HepG2 (cell line): ENCODE measurements around the gene POLR1C. TPM values are rescaled to one million over a fixed set of nuclear protein-coding genes. Genes with fewer than 3 reads are reported as not detected.

Experiments used
- CCAR2 ChIP-seq: fragments of 200-400 bp; formaldehyde crosslinking; optimal IDR thresholded peaks from 2 replicates; pipeline ENCODE3; 2018; ENCODE audit warnings: low read depth, mild to moderate bottlenecking, low read length, moderate library complexity
- EEA1 ChIP-seq: sonication (generic); formaldehyde crosslinking; IDR thresholded peaks from 2 replicates; pipeline ENCODE4 v1.5.1; 2020; ENCODE audit warnings: mild to moderate bottlenecking, missing genetic modification reagents, borderline replicate concordance
- HNRNPL ChIP-seq: fragments of 200-400 bp; formaldehyde crosslinking; IDR thresholded peaks from 2 replicates; pipeline ENCODE4 v1.6.1; 2017; ENCODE audit warnings: mild to moderate bottlenecking, low read depth, low read length
- KDM3A ChIP-seq: IDR thresholded peaks from 2 replicates; pipeline ENCODE4 v1.6.1; 2018; ENCODE audit warnings: low read depth, missing compliant biosample characterization
- NPAS2 ChIP-seq: sonication (generic); formaldehyde crosslinking; IDR thresholded peaks from 2 replicates; pipeline ENCODE4 v1.8.0; 2022; ENCODE audit warnings: mild to moderate bottlenecking, missing genetic modification reagents, borderline replicate concordance
- PHF21A ChIP-seq: sonication (generic); formaldehyde crosslinking; IDR thresholded peaks from 2 replicates; pipeline ENCODE4 v1.5.0; 2020; ENCODE audit warnings: mild to moderate bottlenecking, missing genetic modification reagents
- TSC22D2 ChIP-seq: sonication (generic); formaldehyde crosslinking; IDR thresholded peaks from 2 replicates; pipeline ENCODE4 v1.5.1; 2020; ENCODE audit warnings: missing genetic modification reagents, mild to moderate bottlenecking, borderline replicate concordance
- ZEB1 ChIP-seq: IDR thresholded peaks from 2 replicates; pipeline ENCODE4 v1.6.1; 2012; ENCODE audit warnings: mild to moderate bottlenecking, low read depth, inconsistent platforms; ENCODE audit not compliant: insufficient replicate concordance
- ZKSCAN1 ChIP-seq: fragments of 150-350 bp; IDR thresholded peaks from 2 replicates; pipeline ENCODE4 v1.6.1; 2014; ENCODE audit warnings: low read length
- ZKSCAN8 ChIP-seq: IDR thresholded peaks from 2 replicates; pipeline ENCODE4 v1.6.1; 2016; ENCODE audit warnings: borderline replicate concordance, missing genetic modification reagents, missing compliant biosample characterization
- ZMYM4 ChIP-seq: sonication (generic); formaldehyde crosslinking; IDR thresholded peaks from 2 replicates; pipeline ENCODE4 v1.8.1; 2023; ENCODE audit warnings: mild to moderate bottlenecking, missing genetic modification reagents
- ZNF510 ChIP-seq: sonication (generic); formaldehyde crosslinking; IDR thresholded peaks from 2 replicates; pipeline ENCODE4 v1.4.0; 2020; ENCODE audit warnings: low read depth, mild to moderate bottlenecking, missing genetic modification reagents
- ZNF549 ChIP-seq: sonication (generic); formaldehyde crosslinking; IDR thresholded peaks from 2 replicates; pipeline ENCODE4 v1.5.0; 2020; ENCODE audit warnings: missing genetic modification reagents
- polyA plus RNA-seq, 8 experiments: library from polyadenylated mRNA; depleted of rRNA in 3 of 8; stranded (reverse) in 7 of 8; unstranded in 1 of 8; fragments of >200 nt; fragmentation: Illumina TruSeq in 4 of 8; extraction: Trizol in 4 of 8; gene quantifications; 2 replicates each; pipeline versions ENCODE4 v1.2.1 to v1.2.3, GENCODE V29; 2011 to 2016; ENCODE audit warnings: low read depth in 4 of 8, missing spikeins in 1 of 8, mixed read lengths in 1 of 8; ENCODE audit not compliant: insufficient read depth in 1 of 8
- total RNA-seq, 5 experiments: library from RNA; depleted of rRNA; stranded (reverse); fragments of >200 nt; fragmentation: Illumina TruSeq; extraction: Trizol; gene quantifications; 2 replicates each; pipeline ENCODE4 v1.2.3, GENCODE V29; 2016; ENCODE audit warnings: low read depth in 1 of 5
- TF ChIP-seq, protein P1 (sequence below): IDR thresholded peaks from 2 replicates; pipeline ENCODE4 v1.4.0; 2020; ENCODE audit warnings: mild to moderate bottlenecking, missing genetic modification reagents
- TF ChIP-seq, protein P2 (sequence below): IDR thresholded peaks from 2 replicates; pipeline ENCODE4 v1.6.1; 2016; ENCODE audit warnings: mild to moderate bottlenecking, missing biosample characterization, missing genetic modification reagents
- TF ChIP-seq, protein P3 (sequence below): sonication (generic); formaldehyde crosslinking; IDR thresholded peaks from 2 replicates; pipeline ENCODE4 v1.4.0; 2020; ENCODE audit warnings: mild to moderate bottlenecking, low read depth, missing genetic modification reagents
- TF ChIP-seq, protein P4 (sequence below): sonication (generic); formaldehyde crosslinking; IDR thresholded peaks from 2 replicates; pipeline ENCODE4 v1.5.1; 2020; ENCODE audit warnings: mild to moderate bottlenecking, moderate library complexity, missing genetic modification reagents
- TF ChIP-seq, protein P5 (sequence below): sonication (generic); formaldehyde crosslinking; IDR thresholded peaks from 2 replicates; pipeline ENCODE4 v1.4.0; 2020; ENCODE audit warnings: missing genetic modification reagents

The POLR1C gene
- total and polyA plus RNA-seq, 2 of the 13 experiments (the other 11 are each of a cell fraction or from before 2014, with no cell fraction given), result 62.6 to 72.2 TPM

DNA sequence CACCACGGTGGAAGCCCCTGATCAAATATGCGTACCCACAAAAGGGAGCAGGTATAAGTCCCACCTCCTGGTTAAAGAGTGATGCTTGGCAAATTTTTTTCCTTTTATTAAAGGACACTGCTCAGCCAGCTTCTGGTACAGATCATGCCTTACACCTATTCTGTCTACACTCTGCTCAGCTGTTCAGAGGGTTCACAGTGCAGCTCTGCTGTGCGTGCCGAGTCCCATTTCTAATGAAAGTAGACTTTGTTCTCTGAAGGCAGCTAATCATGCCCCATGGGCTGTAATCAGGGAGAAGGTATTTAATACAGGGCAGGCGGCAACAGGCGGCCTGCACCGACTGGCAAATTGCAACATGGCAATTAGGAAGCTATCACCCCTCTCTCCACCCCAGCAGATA, 23.1 kb upstream of the POLR1C start (continued):
- TF ChIP-seq ZNF549 (CRISPR knock-in tag) (peak; percentile 93), CCAR2 (no peak), EEA1 (CRISPR knock-in tag) (no peak), ZKSCAN8 (CRISPR knock-in tag) (peak; percentile 52; the same call in 1 of the 2 replicates), KDM3A (peak; percentile 54; the same call in 1 of the 2 replicates), TSC22D2 (CRISPR knock-in tag) (no peak), HNRNPL (0 out of 2 replicates have a peak, but pooled peaks have one; percentile 33), ZMYM4 (0 out of 2 replicates have a peak, but pooled peaks have one; percentile 25), PHF21A (CRISPR knock-in tag) (peak; percentile 86; the same call in 1 of the 2 replicates), ZKSCAN1 (no peak), ZEB1 (no peak), ZNF510 (0 out of 2 replicates have a peak, but pooled peaks have one; percentile 39), NPAS2 (CRISPR knock-in tag) (no peak)
- TF ChIP-seq, protein P1, sequence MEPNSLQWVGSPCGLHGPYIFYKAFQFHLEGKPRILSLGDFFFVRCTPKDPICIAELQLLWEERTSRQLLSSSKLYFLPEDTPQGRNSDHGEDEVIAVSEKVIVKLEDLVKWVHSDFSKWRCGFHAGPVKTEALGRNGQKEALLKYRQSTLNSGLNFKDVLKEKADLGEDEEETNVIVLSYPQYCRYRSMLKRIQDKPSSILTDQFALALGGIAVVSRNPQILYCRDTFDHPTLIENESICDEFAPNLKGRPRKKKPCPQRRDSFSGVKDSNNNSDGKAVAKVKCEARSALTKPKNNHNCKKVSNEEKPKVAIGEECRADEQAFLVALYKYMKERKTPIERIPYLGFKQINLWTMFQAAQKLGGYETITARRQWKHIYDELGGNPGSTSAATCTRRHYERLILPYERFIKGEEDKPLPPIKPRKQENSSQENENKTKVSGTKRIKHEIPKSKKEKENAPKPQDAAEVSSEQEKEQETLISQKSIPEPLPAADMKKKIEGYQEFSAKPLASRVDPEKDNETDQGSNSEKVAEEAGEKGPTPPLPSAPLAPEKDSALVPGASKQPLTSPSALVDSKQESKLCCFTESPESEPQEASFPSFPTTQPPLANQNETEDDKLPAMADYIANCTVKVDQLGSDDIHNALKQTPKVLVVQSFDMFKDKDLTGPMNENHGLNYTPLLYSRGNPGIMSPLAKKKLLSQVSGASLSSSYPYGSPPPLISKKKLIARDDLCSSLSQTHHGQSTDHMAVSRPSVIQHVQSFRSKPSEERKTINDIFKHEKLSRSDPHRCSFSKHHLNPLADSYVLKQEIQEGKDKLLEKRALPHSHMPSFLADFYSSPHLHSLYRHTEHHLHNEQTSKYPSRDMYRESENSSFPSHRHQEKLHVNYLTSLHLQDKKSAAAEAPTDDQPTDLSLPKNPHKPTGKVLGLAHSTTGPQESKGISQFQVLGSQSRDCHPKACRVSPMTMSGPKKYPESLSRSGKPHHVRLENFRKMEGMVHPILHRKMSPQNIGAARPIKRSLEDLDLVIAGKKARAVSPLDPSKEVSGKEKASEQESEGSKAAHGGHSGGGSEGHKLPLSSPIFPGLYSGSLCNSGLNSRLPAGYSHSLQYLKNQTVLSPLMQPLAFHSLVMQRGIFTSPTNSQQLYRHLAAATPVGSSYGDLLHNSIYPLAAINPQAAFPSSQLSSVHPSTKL (CRISPR knock-in tag), result peak; percentile 80
- TF ChIP-seq, protein P2, sequence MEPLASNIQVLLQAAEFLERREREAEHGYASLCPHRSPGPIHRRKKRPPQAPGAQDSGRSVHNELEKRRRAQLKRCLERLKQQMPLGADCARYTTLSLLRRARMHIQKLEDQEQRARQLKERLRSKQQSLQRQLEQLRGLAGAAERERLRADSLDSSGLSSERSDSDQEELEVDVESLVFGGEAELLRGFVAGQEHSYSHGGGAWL (CRISPR knock-in tag), result 0 out of 2 replicates have a peak, but pooled peaks have one; percentile 34
- TF ChIP-seq, protein P3, sequence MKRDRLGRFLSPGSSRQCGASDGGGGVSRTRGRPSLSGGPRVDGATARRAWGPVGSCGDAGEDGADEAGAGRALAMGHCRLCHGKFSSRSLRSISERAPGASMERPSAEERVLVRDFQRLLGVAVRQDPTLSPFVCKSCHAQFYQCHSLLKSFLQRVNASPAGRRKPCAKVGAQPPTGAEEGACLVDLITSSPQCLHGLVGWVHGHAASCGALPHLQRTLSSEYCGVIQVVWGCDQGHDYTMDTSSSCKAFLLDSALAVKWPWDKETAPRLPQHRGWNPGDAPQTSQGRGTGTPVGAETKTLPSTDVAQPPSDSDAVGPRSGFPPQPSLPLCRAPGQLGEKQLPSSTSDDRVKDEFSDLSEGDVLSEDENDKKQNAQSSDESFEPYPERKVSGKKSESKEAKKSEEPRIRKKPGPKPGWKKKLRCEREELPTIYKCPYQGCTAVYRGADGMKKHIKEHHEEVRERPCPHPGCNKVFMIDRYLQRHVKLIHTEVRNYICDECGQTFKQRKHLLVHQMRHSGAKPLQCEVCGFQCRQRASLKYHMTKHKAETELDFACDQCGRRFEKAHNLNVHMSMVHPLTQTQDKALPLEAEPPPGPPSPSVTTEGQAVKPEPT (CRISPR knock-in tag), result no peak
- TF ChIP-seq, protein P4, sequence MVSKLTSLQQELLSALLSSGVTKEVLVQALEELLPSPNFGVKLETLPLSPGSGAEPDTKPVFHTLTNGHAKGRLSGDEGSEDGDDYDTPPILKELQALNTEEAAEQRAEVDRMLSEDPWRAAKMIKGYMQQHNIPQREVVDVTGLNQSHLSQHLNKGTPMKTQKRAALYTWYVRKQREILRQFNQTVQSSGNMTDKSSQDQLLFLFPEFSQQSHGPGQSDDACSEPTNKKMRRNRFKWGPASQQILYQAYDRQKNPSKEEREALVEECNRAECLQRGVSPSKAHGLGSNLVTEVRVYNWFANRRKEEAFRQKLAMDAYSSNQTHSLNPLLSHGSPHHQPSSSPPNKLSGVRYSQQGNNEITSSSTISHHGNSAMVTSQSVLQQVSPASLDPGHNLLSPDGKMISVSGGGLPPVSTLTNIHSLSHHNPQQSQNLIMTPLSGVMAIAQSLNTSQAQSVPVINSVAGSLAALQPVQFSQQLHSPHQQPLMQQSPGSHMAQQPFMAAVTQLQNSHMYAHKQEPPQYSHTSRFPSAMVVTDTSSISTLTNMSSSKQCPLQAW (CRISPR knock-in tag), result peak; percentile 36; the same call in 1 of the 2 replicates
- TF ChIP-seq, protein P5, sequence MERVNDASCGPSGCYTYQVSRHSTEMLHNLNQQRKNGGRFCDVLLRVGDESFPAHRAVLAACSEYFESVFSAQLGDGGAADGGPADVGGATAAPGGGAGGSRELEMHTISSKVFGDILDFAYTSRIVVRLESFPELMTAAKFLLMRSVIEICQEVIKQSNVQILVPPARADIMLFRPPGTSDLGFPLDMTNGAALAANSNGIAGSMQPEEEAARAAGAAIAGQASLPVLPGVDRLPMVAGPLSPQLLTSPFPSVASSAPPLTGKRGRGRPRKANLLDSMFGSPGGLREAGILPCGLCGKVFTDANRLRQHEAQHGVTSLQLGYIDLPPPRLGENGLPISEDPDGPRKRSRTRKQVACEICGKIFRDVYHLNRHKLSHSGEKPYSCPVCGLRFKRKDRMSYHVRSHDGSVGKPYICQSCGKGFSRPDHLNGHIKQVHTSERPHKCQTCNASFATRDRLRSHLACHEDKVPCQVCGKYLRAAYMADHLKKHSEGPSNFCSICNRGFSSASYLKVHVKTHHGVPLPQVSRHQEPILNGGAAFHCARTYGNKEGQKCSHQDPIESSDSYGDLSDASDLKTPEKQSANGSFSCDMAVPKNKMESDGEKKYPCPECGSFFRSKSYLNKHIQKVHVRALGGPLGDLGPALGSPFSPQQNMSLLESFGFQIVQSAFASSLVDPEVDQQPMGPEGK (CRISPR knock-in tag), result peak; percentile 31; the same call in 1 of the 2 replicates
